Neural progenitor cell (in vitro differentiated cells): ENCODE data around the gene HSD17B1.

ENCODE experiments used
- CTCF ChIP-seq: fragments of 200-600 bp; sonication (generic); IDR thresholded peaks from 2 replicates; pipeline ENCODE4 v1.5.1; 2017; ENCODE audit warnings: antibody characterized with exemption, mild to moderate bottlenecking
- EZH2 ChIP-seq: fragments of 200-600 bp; sonication (generic); IDR thresholded peaks from 2 replicates; pipeline ENCODE4 v1.6.1; 2017; ENCODE audit warnings: antibody characterized with exemption, mild to moderate bottlenecking, moderate library complexity

GRCh38 chr17:42573095-42573494 lies 20.4 kb downstream of the HSD17B1 start:
- TF ChIP-seq CTCF (no peak), EZH2 (no peak)
